NCI-H1436 (cell line): ENCODE measurements around the gene NCK1.

ENCODE experiments used
- DNase-seq: peaks from one replicate; lab custom pipeline; 2025; lab: John Stamatoyannopoulos, UW

Gene NCK1

DNA sequence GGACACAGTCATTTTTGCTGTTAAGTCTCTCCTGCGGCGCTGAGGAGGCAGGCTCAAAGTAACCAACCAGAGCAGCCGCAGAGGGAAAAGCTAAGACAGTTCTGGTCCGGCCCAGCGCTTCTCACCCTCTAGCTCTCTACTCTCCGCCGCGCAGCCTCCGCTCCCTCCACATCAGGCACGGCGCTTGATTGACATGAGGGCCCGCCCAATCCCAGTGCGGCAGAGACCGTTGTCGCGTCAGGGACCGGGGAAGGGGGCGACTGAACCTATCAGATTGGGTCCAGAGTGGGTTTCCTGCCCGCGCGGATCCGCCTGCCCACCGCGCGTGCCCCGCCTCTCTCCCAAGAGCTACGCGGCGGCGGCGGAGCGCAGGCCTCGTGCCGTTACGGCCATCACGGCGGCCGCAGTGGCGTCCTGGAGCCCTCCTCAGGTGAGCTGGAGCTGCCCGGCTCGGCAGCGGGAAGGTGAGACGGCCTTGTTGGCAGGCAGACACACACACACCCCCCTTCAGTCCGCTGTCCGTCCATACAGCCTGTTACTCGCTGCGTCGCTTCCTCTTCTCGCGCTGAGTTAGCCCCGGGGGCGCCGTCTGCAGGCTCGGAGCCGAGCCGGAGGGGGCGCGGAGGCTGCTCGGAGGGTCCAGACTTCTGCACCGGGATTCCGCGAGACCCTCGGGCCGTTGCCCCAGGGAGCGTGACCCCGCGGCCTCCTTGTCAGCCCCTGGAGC, at the start of gene NCK1:
Gene NCK1 (plus strand): TSS at position 319 of the 727 bp plus-strand sequence. CDS start 65,794 bp downstream, outside the sequence.
- peak; percentile 99 for DNase-seq

DNA sequence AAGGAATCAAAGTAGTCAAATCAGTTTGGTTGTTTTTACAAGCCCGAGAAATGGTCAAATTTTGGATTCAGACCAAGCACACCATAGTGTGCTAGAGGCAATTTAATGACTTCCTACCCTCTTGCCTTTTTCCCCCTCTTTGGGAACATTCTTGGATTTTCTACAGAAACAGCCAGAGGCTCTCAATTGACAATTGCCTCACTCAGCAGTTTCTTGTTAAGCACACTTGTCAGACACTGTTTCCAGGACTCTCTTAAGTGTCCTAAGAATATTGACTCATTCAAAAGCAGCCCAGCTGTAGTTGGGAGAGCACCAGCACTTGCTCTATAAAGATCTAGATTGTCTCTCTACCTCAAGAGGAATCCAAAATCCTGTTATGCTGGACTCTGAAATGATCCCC, 44.6 kb upstream of the NCK1 start:
- DNase-seq, result no peak

DNA sequence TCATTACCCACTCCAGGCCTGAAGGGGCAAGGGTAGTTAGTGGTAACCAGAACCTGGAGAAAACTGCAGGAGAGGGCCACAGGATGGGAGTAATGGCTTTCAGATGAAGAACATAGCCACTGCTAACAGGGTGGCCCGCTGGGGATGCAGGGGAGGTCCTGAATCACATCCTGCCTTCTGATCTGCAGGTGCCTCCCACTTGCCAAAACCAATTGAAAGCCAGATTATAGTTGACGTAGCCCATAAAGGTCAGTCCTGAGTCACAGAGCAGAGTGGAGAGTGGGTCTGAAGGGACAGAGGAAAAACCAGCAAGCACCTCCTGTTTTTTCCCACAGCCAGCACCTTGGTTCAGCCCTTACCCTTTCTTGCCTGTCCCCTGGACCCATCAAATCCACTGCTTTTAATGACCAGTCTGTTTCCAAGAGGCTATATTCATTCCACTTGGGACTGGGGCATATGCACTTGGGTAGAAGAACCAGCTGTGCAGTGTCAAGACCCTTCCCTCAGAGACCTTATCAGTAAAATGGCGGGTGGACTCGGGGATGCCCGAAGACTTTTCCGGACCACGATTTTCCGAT, 43.7 kb upstream of the NCK1 start:
- DNase-seq, result peak; percentile 50

DNA sequence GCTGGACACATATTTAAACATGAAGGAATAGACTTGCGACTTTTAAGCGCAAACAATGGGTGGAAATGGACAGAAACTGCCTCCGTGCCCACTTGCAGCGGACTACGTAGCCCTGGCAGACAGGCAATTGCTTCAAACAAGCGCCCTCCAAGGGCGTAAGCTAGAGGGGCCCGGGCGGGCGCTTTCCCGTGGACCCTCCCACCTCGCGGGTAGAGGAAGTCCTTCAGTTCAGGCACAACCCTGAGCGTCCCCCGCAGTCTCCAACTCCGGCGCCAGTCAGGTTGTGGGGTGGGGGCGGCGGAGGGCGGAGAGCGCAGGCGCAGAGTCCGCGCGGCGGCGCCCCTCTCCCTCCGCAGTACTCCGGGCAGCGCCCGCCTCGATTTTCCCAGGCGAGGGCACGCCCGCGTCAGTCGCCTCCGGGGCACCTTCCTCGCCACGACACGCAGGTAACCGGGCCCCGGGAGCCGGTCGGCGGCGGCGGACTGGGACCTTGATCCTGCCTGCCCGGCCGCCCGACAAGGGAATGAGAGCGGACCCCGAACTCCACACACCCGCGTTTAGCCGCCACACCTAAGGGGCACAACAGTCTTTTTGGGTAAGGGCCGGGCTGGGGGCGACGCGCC, 43.1 kb upstream of the NCK1 start, which contains the start of gene SLC35G2:
Gene SLC35G2 (plus strand): TSS at position 358 of the 623 bp plus-strand sequence. CDS start 35,335 bp downstream, outside the sequence.
- peak; percentile 91 for DNase-seq

DNA sequence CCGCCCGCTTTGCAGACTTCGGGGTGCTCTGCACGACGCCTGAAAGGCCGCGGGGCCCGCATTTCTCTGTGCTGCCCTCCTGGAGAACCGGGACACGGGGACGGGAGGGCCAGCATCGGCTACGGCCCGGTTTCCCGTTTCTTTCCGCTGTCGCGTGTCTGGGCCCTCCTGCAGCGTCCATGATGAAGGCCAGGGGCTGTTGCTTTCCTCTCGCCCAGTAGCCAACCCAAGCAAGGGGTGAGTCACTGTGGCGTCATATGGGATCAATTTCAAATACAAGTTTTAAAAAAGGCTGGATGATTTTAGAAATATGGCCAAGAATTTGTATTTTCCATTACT, 42.6 kb upstream of the NCK1 start:
- DNase-seq, result peak; percentile 44

DNA sequence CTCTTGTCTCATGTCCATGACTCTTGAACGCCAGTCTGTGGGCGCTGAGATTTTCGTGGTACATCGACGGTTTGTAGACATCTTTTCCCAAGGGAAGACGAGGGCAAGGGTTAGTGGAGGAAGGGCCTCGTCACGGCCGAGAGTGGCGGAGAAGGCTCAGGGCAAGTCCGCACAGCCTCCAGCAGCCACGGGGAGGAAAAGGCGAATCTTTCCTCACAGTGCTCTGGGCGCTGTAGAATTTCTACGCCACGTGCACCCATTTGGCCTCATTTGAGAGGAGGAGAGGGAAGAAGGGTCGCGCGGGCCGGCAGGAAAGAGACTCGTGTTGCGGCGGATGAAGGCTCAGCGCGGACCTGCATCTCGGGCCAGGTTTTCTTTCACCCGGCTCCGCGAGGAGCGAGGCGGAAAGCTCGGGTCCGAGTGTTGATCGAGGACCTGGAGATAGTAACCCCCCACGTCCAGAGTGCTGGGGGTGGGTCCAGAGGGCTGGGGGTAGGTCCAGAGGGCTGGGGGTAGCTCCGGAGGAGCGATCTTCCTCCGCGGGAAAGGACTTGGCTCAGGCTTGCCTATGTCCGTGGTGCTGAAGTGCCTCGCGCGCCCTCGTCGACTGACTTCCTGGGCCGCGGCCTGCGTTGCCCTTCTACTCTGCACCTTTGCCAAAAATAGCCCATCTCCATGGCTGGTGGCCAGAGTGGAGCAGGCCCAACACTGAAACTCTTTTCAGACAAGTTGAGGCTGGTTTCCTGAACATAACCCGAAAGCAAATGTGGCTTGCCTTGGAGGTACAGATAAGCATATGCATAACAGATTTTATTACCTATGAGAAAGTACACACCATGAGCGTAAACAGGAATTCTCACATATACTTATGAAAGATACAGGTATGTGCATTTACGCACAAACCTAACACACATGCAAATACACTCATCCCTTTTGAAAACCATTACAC, 42.0 kb upstream of the NCK1 start:
- peak; percentile 58 for DNase-seq

DNA sequence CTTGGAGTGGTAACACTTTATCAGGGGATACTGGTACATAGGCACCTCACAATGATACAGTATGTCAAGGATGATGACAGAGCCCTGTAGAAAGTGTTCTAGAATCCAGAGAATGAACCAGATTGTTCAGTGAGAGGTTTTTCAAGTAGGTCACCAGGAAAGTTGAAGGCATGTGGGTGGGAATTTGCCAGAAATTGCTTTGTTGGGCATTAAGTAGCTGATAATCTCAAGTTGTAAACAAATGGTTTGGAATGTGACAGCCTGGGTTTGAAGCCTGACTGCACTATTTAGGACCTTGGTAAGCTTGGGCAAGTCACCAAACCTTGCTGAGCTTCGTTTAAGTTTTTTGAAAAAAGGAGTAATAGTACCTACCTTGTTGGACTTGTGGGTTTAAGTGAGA, 30.5 kb upstream of the NCK1 start:
- DNase-seq, result no peak

DNA sequence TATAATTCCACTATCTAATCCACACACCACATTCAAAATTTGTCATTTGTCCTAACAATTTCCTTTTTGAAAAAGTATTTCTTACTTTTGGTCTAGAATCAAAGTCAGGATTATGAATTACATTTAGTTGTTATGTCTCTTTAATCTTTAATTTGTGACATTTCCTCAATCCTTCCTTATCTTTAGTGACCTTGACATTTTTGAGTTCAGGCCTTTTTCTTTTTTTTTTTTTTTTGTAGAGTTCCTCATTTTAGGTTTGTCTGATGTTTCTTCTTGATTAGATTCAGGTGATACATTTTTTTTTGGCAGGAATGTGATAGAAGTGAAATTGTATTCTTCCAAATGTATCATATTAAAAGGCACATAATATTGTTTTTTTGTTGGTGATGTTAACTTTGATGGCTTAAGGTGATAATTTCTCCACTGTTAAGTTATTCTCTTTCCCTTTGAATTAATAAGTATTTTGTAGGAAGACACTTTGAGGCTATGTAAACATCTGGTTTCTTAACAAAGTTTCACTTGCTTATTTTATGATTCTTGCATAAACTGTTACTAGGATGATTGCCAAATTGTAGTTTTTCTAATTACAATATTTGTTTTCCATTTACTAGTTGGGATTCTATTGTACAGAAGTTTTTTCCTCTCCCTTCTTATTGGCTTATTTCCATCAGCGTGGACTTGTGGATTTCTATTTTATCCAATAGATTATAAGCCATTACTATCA, 26.8 kb upstream of the NCK1 start:
- DNase-seq, result no peak

DNA sequence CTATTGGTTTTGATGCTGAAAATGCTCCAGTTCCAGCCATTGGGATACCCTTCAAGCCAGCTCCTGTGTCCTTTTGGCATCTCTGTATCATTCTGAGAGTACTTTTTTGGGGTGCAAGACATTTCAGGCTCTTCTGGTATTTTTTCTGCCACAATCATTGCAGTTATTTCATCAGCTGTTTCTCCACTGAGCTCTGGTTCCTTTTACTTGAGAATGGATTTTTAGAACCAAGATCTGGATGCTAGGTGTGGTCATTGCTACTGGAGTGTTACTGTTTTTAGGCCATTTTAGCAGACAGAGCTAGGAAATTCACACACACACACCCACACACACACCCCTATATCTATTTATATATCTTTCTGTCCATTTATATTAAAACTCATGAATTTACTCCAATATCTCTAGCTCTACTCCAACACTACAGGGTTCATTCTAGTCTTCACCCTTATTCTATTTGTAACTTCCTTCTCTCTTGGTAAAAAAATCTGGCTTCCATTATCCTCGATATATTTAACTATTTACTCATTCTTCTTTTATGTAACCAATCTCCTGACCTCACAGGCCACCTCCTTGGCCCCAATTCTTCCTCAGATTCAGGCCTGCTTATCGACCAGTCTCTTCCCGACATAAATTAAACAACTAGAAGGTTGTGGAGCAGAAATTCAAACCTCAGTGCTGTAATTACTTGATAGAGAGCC, 26.0 kb upstream of the NCK1 start:
- no peak for DNase-seq

DNA sequence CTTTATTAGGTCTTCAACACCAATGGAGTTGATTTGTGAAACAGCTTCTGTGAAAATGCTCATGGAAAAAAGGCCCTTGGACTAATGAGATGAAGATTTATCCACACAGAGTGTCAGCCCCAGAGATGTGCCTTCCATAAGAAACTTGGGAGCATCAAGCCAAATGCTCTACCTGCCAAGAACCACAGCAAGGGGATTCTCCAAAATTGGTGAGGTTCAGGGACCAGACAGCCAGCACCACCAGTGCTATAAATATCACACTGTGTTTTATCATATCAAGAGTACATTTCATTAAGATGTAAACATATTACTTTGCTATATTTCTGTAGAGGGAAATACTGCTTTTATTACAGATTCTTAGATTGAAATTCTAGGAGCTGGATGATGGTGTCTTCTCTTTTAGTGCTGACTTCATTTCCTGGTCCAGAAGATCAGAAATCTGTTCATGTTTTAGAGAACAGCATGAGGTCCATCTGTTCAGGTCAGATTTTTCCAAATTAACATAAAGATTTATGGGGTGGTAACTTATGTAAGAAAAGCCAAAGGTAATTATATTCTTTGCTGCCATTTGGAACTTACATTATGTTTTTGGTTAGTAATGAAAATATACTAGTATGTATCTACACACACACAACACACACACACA, 25.4 kb upstream of the NCK1 start:
- DNase-seq, result no peak

DNA sequence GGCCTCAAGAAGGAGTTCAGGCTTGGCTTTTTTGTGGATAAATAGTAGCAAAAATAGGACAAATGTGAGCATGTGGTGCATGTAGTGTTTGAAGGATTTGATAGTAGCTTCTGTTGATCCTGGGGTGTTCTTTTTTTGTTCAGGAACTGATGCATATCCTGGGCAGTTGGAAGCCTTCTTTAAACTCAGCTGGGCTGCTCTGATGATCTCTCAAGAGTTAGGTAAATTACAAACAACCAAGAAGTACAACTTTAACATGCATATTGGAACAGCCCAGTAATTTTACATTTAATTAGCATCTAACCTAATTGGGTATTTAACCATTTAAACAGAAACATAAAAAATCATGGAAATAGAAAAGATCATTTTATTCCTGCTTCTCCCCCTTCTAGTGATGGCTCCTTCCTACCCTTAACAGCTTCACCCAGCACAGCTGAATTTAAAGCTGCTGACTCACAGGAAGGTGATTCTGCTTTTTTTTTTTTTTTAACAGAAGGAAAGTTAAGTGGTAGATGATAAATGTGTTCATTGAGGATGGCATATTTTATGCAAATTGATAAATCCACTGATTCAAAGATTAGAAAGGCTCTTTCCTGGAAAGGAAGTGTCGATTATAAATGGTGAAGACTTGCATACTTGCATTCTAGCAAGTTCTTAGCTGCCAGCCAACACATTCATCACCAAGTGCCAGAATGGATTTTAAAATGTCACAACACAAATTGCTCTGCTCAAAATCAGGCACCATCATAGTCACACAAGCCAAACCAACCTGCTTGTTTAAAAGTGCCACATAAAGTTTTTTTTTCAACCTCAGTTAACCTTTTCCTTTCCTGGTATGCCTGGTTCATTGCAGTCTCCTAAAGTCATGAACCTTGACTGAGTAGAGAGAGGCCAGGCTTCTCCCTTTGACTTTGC, 23.1 kb upstream of the NCK1 start:
- DNase-seq, result no peak

DNA sequence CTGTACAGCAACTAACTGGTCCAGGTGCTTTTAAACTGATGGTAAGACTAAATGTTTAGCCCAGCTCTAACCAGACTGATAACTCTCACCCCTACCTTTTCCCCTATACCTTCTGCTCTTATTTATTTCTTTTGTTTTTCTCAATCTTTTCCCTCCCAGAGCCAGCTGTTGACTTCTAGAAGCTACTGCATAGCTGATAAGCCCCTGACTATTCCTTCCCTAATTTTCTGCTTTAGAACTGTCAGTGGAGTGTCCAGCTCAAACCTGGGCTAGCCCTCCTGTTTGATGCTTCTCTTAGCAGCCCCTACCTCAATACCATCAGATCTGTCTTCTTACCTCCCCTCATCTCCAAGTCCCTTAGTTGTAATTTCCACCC, 22.5 kb upstream of the NCK1 start:
- no peak for DNase-seq

DNA sequence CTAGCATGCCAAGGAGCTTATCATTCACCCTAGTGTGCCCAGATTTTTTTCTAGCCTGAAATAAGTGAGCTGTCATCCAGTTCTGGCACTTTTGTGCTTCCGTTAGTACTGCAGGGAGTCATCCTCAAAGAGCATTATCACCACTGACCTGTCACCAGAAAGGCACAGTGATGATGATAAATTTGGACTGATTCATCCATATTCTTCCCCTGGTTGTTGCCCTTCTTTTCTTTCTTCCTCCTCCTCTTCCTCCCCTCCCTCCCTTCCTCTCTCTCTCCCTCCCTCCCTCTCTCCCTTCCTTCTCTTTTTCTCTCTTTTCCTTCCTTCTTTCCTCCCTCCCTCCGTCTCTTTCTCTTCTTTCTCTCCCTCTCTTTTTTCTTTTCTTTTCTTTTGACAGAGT, 21.8 kb upstream of the NCK1 start:
- no peak for DNase-seq

DNA sequence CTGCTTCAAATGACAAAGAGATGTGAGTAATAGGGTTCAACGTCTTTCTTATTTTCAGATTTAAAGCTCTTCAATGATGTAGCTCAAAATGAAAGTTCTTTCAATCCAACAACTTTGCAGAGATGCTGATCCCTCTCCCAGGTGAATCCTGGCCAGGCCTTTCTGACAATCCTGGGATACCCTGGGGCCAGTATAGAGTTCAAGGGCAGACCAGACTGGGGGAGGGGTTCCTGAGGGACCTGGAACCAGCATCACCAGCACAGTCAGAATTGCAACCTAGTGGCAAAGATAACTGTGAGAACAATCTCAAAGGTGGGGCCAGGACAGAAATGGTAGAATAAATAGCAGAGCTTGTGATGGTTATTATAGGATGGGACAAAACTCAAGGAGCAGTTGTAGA, 19.7 kb upstream of the NCK1 start:
- DNase-seq, result no peak

DNA sequence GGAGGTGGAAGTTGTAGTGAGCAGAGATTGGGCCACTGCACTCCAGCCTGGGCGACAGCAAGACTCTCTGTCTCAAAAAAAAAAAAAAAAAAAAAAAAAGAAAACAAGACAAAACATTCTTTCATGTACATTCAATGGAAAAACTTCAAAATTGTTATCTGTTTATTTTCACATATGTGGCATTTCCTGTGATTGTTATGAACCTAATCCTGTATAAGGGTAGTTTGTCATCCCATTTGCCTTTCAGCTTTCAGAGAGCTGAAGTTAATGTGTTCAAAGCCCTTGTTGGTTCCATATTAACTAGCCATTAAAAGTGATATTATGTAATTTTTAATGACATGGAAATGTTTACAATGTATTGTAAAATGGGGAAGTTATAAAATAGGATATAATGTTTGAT, 17.3 kb upstream of the NCK1 start:
- DNase-seq, result no peak

DNA sequence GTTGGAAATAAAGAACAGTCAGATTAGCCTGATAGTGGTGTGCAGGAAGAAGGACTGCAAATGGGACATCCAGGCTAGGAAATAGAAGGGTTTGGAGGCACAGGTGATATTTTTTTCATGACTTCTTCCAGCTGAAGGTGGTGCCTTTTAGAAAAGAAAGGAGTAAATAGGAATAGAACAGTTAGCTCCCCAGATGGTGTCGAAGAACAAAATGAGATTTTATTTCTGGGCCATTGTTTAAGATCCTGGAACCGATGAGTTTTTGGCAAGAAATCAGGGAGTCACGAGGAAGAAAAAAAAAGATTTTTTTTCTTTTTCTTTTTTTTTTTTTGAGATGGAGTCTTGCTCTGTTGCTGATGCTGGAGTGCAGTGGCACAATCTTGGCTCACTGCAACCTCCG, 9.8 kb upstream of the NCK1 start:
- DNase-seq, result no peak

DNA sequence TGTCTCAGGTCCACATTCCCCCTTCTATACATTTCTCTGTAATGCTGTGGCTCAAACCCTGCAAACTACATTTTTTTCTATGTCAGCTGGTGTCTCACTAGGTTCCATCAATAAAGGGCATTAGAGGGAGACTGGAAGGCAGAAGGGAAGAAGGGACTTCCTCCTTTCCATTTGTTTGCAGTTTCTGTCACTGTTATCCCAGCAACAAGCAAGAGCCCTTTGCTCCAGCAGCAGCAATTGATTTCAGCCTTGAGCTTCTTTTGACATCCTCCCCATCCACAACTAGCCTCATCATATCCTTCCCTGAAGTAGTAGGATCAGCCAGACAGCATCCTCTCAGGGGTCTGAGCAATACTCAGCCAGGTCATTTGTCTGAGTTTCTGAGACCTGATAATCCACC, 5.3 kb upstream of the NCK1 start:
- DNase-seq, result no peak

DNA sequence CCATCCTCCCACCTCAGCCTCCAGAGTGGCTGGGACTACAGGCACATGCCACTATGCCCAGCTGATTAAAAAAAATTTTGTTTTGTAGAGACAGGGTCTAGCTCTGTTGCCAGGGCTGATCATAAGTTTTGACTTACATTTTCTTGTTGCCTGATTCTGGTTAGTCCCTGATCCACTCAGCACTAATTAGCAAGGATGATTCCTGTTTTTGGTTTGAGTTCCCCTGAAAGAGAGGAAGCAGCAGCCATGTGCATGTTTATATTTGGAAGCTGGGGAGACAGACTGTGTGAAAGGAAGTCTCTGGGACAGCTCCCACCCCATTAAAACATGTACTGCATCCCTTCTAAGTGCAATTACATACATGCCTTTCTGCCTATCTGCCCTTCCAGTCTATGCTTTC, 3.6 kb upstream of the NCK1 start:
- DNase-seq, result no peak

DNA sequence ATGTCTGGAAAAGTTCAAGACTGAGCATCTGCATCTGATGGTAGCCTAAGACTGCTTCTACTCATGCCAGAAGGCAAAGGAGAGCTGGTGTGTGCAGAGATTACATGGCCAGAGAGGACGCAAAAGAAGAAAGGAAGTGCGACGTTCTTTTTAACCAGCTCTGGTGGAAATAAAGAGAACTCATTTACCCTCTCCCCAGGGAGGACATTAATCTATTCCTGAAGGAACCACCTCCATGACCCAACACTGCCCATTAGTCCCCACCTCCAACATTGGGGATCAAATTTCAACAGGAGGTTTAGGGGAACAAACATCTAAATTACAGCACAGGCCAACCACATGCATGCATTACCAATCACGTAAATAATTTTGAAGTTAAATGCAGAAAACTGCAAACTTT, 1.5 kb upstream of the NCK1 start:
- DNase-seq, result peak; percentile 41
